HEK293T (cell line): ENCODE data around the gene STAC2.

ENCODE experiments used
- CTCF ChIA-PET: fragments of 350-600 bp; formaldehyde crosslinking; extraction: SDS; loops from one replicate; lab custom pipeline; 2021; ENCODE audit warnings: antibody characterized with exemption, inconsistent platforms; lab: Yijun Ruan, JAX
- POLR2A ChIA-PET: fragments of 350-600 bp; formaldehyde crosslinking; extraction: SDS; loops from one replicate; lab custom pipeline; 2020; ENCODE audit warnings: antibody characterized with exemption, inconsistent platforms; lab: Yijun Ruan, JAX
- DNase-seq: peaks from one replicate; pipeline ENCODE4 v3.0.0; 2012; ENCODE audit warnings: mixed read lengths; ENCODE audit errors: extremely low spot score
- ARNT ChIP-seq: fragments of 450-650 bp; IDR thresholded peaks from 2 replicates; pipeline ENCODE4 v1.6.1; 2017; ENCODE audit warnings: mild to moderate bottlenecking
- BHLHE40 ChIP-seq: fragments of 450-650 bp; IDR thresholded peaks from 2 replicates; pipeline ENCODE4 v1.6.1; 2016; ENCODE audit warnings: mild to moderate bottlenecking, moderate library complexity, borderline replicate concordance
- CTBP1 ChIP-seq: fragments of 450-650 bp; IDR thresholded peaks from 2 replicates; pipeline ENCODE4 v1.6.1; 2016; ENCODE audit warnings: borderline replicate concordance
- ELF4 ChIP-seq: fragments of 450-650 bp; IDR thresholded peaks from 2 replicates; pipeline ENCODE4 v1.6.1; 2017; ENCODE audit warnings: antibody characterized with exemption
- FOXA1 ChIP-seq: fragments of 450-650 bp; IDR thresholded peaks from 2 replicates; pipeline ENCODE4 v1.6.1; 2016; ENCODE audit warnings: mild to moderate bottlenecking
- FOXK2 ChIP-seq: fragments of 450-650 bp; IDR thresholded peaks from 2 replicates; pipeline ENCODE4 v1.6.1; 2016; ENCODE audit warnings: mild to moderate bottlenecking
- FOXM1 ChIP-seq: fragments of 450-650 bp; IDR thresholded peaks from 2 replicates; pipeline ENCODE4 v1.6.1; 2017; ENCODE audit warnings: mild to moderate bottlenecking, borderline replicate concordance
- HDGF ChIP-seq: fragments of 450-650 bp; IDR thresholded peaks from 2 replicates; pipeline ENCODE4 v1.6.1; 2017; ENCODE audit warnings: antibody characterized with exemption, borderline replicate concordance
- L3MBTL2 ChIP-seq: fragments of 450-650 bp; conservative IDR thresholded peaks from 2 replicates; pipeline ENCODE4 v1.6.1; 2016; ENCODE audit warnings: mild to moderate bottlenecking
- LEF1 ChIP-seq: fragments of 450-650 bp; IDR thresholded peaks from 2 replicates; pipeline ENCODE4 v1.6.1; 2017; ENCODE audit warnings: mild to moderate bottlenecking, borderline replicate concordance
- NFRKB ChIP-seq: fragments of 450-650 bp; IDR thresholded peaks from 2 replicates; pipeline ENCODE4 v1.6.1; 2016; ENCODE audit warnings: mild to moderate bottlenecking, moderate library complexity
- PKNOX1 ChIP-seq: fragments of 450-650 bp; IDR thresholded peaks from 2 replicates; pipeline ENCODE4 v1.6.1; 2016
- SP1 ChIP-seq: fragments of 450-650 bp; IDR thresholded peaks from 2 replicates; pipeline ENCODE4 v1.6.1; 2017
- SUZ12 ChIP-seq: fragments of 450-650 bp; IDR thresholded peaks from 2 replicates; pipeline ENCODE4 v1.6.1; 2016; ENCODE audit warnings: mild to moderate bottlenecking
- TARDBP ChIP-seq: fragments of 450-650 bp; IDR thresholded peaks from 2 replicates; pipeline ENCODE4 v1.6.1; 2016
- ZNF384 ChIP-seq: fragments of 450-650 bp; IDR thresholded peaks from 2 replicates; pipeline ENCODE4 v1.6.1; 2016

STAC2 gene

GRCh38 chr17:39195568-39196160 is 30.1 kb downstream of the STAC2 start:
- TF ChIP-seq BHLHE40 (no peak), ARNT (no peak), L3MBTL2 (no peak), ZNF384 (no peak), FOXM1 (no peak)
- POLR2A ChIA-PET = interaction anchor here (1.5 to 2.1 kb wide), 2 partner anchors 9 to 12 kb away, joined by 4 to 11 read pairs; no protein-coding TSS in a partner anchor
- CTCF ChIA-PET = interaction anchor here (0.5 to 2.7 kb wide), 8 partner anchors 21 to 213 kb away, joined by 3 to 13 read pairs (median 7); no protein-coding TSS in a partner anchor
- DNase-seq = no peak

DNA sequence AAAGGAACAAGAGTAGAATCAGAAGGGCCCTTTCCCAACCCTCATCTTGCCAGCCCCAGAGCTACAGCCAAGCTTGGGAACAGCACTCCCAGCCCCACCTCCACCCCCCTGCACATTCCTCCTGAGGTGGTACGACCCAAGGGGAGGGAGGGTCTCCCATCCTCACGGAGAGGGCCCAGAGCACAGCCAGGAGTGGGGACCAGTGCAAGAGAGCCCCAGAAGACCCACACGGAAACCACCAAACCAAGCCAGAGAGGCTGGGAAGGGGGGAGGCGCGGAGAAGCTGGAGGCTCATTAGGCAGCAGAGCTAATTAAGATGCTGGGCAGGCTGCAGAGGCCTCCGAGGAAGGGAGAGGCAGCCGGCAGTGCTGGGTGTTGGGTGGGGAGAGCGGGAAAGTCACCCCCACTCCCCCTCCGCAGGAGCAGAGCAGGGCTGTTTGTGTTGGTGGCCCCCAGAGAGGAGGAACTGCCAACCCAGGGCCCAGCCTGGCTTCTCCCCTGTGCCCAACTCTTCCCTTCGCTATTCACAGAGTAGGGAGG is 30.7 kb downstream of the STAC2 start:
- CTCF ChIA-PET = interaction anchor here (0.6 to 2.7 kb wide), 14 partner anchors 9 to 49 kb away, joined by 3 to 13 read pairs (median 4); partner anchors contain the start of gene ARL5C
- no peak for TF ChIP-seq L3MBTL2
- no peak for TF ChIP-seq ARNT
- TF ChIP-seq CTBP1 = no peak
- TF ChIP-seq PKNOX1 = no peak
- TF ChIP-seq ZNF384 = no peak
- TF ChIP-seq SP1 = no peak
- no peak for TF ChIP-seq FOXK2
- POLR2A ChIA-PET = interaction anchor here (1.0 to 2.1 kb wide), 3 partner anchors 9 to 55 kb away, joined by 3 to 11 read pairs (median 4); no protein-coding TSS in a partner anchor
- no peak for DNase-seq

- POLR2A ChIA-PET = interaction anchor here (1.0 to 2.1 kb wide), 3 partner anchors 10 to 56 kb away, joined by 3 to 11 read pairs (median 4); no protein-coding TSS in a partner anchor
These were observed 31.4 kb downstream of the STAC2 start for GRCh38 chr17:39194089-39194984.

DNA sequence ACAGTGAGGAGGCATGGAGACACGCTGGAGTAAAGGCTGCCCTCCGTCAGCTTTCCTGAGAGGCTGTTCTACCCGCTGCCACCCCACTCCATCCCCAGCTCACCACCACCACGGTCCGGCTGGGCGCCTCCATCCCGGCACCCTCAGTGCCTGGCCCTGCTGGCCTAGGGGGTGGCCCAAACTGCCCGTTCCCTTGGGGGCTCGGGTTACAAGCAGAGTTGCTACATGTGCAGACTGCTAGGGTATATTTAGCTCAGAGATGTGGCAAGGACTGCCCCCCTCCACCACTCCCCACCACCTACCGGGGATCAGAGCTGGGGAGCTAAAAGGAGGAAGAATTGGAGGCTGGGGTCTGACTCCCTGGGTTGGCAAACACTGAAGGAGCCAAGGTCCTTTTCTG is 32.4 kb downstream of the STAC2 start:
- TF ChIP-seq FOXA1 = no peak
- TF ChIP-seq NFRKB = no peak
- TF ChIP-seq ZNF384 = no peak
- no peak for TF ChIP-seq CTBP1
- no peak for TF ChIP-seq SP1
- no peak for TF ChIP-seq L3MBTL2
- no peak for TF ChIP-seq HDGF
- TF ChIP-seq FOXK2 = no peak
- no peak for TF ChIP-seq BHLHE40
- DNase-seq = no peak
- ChIA-PET CTCF (interaction anchor here (0.6 kb wide), 1 partner anchor 22 kb away, joined by 3 read pairs; no protein-coding TSS in a partner anchor), POLR2A (no interaction called here)

More at GRCh38 chr17:39194089-39194984, 31.4 kb downstream of the STAC2 start:
- DNase-seq = peak; percentile 67
- TF ChIP-seq PKNOX1 = peak; percentile 52
- TF ChIP-seq FOXA1 = no peak
- CTCF ChIA-PET = interaction anchor here (0.6 to 2.7 kb wide), 14 partner anchors 9 to 50 kb away, joined by 3 to 13 read pairs (median 4); partner anchors contain the start of gene ARL5C

- CTCF ChIA-PET = interaction anchor here (0.6 kb wide), 1 partner anchor 21 kb away, joined by 3 read pairs; no protein-coding TSS in a partner anchor
- TF ChIP-seq LEF1 (no peak), SUZ12 (no peak), FOXM1 (no peak), CTBP1 (no peak), HDGF (no peak), ZNF384 (no peak), ELF4 (no peak), ARNT (no peak), NFRKB (no peak), BHLHE40 (no peak), FOXK2 (no peak), SP1 (no peak)
- no peak for DNase-seq
- POLR2A ChIA-PET = no interaction called here
These were observed 32.8 kb downstream of the STAC2 start for GRCh38 chr17:39192901-39193300.

- DNase-seq = no peak
- no peak for TF ChIP-seq FOXK2
- TF ChIP-seq SP1 = no peak
- no peak for TF ChIP-seq BHLHE40
- no peak for TF ChIP-seq FOXM1
- no peak for TF ChIP-seq ELF4
- TF ChIP-seq SUZ12 = no peak
- TF ChIP-seq L3MBTL2 = no peak
- no peak for TF ChIP-seq PKNOX1
- no peak for TF ChIP-seq FOXA1
- TF ChIP-seq HDGF = no peak
- no peak for TF ChIP-seq ZNF384
- no peak for TF ChIP-seq NFRKB
- no peak for TF ChIP-seq CTBP1
- no peak for TF ChIP-seq TARDBP
- TF ChIP-seq LEF1 = no peak
- no peak for TF ChIP-seq ARNT
- ChIA-PET CTCF (interaction anchor here (2.4 kb wide), 1 partner anchor 17 kb away, joined by 7 read pairs; no protein-coding TSS in a partner anchor), POLR2A (interaction anchor here (2.5 kb wide), 1 partner anchor 8 kb away, joined by 14 read pairs; the partner anchor contains the start of gene RPL19)
These were observed 33.8 kb downstream of the STAC2 start for GRCh38 chr17:39191750-39192510.
